Lung (tissue), 12 donors: Measurements from ENCODE around the gene CCNL2. TPM values are rescaled to one million over a fixed set of nuclear protein-coding genes. Genes with fewer than 3 reads are reported as not detected.

Experiments
- ATAC-seq: fragments of 200-7000 bp; cut with Tn5 transposase; one replicate; pipeline ENCODE4 v1.9.1; 2020; ENCODE audit warnings: moderate number of reproducible peaks; ENCODE audit not compliant: insufficient read depth, low FRiP score
- DNase-seq, 3 donors: peaks; one replicate each; pipeline ENCODE4 v3.0.0-alpha.2; 2013 to 2017
- H3K27ac ChIP-seq, 2 donors: one replicate each; pipeline ENCODE4 v1.5.1; 2013; ENCODE audit warnings: mild to moderate bottlenecking in 2 of 2, moderate library complexity in 2 of 2, control low read depth in 1 of 2, inconsistent platforms in 1 of 2, low read depth in 1 of 2, low read length in 1 of 2
- H3K27me3 ChIP-seq, 3 donors: one replicate each; pipeline ENCODE4 v1.5.1; 2013; ENCODE audit warnings: low read length in 2 of 3; ENCODE audit not compliant: control insufficient read depth in 3 of 3, insufficient read depth in 3 of 3
- H3K36me3 ChIP-seq, 4 donors: one replicate each; pipeline ENCODE4 v1.5.1; 2013; ENCODE audit warnings: low read length in 4 of 4, mild to moderate bottlenecking in 1 of 4, moderate library complexity in 1 of 4; ENCODE audit not compliant: control insufficient read depth in 4 of 4, insufficient read depth in 4 of 4
- H3K4me1 ChIP-seq, 5 donors: one replicate each; pipeline ENCODE4 v1.5.1; 2013; ENCODE audit warnings: low read length in 5 of 5, mild to moderate bottlenecking in 2 of 5, moderate library complexity in 1 of 5; ENCODE audit not compliant: control insufficient read depth in 5 of 5, insufficient read depth in 5 of 5
- H3K4me3 ChIP-seq: one replicate; pipeline ENCODE4 v1.5.1; 2013; ENCODE audit warnings: mild to moderate bottlenecking, control low read depth, moderate library complexity
- H3K9ac ChIP-seq, 2 donors: one replicate each; pipeline ENCODE4 v1.5.1; 2013; ENCODE audit warnings: low read length in 2 of 2, control low read depth in 1 of 2; ENCODE audit not compliant: insufficient read depth in 1 of 2
- H3K9me3 ChIP-seq, 4 donors: one replicate each; pipeline ENCODE4 v1.5.1; 2013; ENCODE audit warnings: low read length in 3 of 4, mild to moderate bottlenecking in 1 of 4, moderate library complexity in 1 of 4; ENCODE audit not compliant: control insufficient read depth in 4 of 4, insufficient read depth in 3 of 4
- CTCF ChIP-seq: IDR thresholded peaks from 2 replicates; pipeline ENCODE4 v1.5.1; 2012; ENCODE audit warnings: mild to moderate bottlenecking; ENCODE audit errors: control extremely low read depth, extremely low read depth
- WGBS, 2 donors: extraction: QIAGEN DNeasy Blood & Tissue Kit; methylation state at CpG; one replicate each; pipeline ENCODE4 v1.1.7; 2013; 5-methylcytosine and 5-hydroxymethylcytosine counted together
- polyA plus RNA-seq, 2 donors: library from polyadenylated mRNA; stranded (reverse); fragments of 200-250 nt; gene quantifications; one replicate each; pipeline ENCODE4 v1.2.1, GENCODE V29; 2013
- total RNA-seq, 2 donors: library from RNA; depleted of rRNA in 1 of 2; stranded (reverse); fragments of >200 nt in 1 of 2; gene quantifications; one replicate each; pipeline ENCODE4 v1.2.1, GENCODE V29; 2014 to 2021
- donor health status: control.
- donor health status: control.
- donor health status: Bipolar disorder and iron deficiency.
- donor health status: healthy.
- donor health status: DM: yes; HTN: yes; CAD: no.

CCNL2 gene
- total and polyA plus RNA-seq, 4 donors = 97.9 to 385 (median 193) TPM

DNA sequence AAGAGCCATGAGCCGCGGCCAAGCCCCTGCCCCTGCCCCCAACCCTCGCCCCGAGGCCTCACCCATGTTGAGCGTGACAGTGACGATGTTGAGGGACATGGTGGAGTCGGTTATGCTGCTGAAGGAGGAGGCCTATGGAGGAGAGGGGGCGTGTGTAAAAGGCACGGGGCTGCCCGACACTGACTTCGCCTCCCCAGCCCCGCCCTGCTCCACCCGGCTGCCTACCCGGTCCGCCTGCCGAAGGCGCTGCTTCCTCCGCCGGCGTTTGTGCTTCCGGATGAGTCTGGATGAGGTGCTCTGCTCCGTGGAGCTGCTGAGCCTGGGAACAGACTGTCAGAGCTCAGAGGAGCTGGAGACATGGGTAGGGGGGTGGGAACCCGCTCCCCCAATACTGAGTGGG lies 59.0 kb downstream of the CCNL2 start:
- Histone ChIP-seq H3K4me1 (peaks cover 0 to 6% (median 0%) of the 10 kb centered on the region in 5 donors), H3K9ac (no peak overlapping the region), H3K4me3 (no peak overlapping the region), H3K36me3 (peaks cover 4 to 58% (median 11%) of the 10 kb centered on the region in 4 donors), H3K9me3 (no peaks in the 10 kb centered on the region), H3K27me3 (no peaks in the 10 kb centered on the region), H3K27ac (no peak overlapping the region)
- DNase-seq (no peak), ATAC-seq (no peak)
- TF ChIP-seq CTCF = no peak
- 94 to 96% methylated on average over 23 of the region's 23 CpGs for WGBS, 2 donors

DNA sequence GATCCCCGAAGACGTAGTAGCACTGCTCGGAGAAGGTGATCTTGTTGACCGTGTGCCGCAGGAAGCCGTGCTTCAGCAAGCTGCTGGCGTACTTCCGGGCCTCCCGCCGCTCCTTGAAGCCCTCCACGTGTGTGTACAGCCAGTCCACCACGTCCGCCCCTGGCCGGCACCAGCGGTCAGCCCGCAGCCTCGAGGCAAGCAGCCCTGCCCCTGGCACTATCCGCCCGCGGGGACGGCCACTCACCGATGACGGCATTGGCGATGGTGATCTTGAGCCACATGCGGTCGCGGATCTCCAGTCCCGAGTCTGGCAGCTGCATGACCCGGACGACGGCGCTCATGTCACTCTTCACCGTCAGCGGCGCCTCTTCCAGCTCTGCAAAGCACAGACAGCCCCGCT lies 60.9 kb downstream of the CCNL2 start:
- 96 to 98% methylated on average over 36 of the region's 36 CpGs for WGBS, 2 donors
- Histone ChIP-seq H3K27me3 (no peaks in the 10 kb centered on the region), H3K4me3 (no peak overlapping the region), H3K9me3 (peaks cover 0 to 5% (median 0%) of the 10 kb centered on the region in 4 donors), H3K36me3 (peaks cover 4 to 60% (median 11%) of the 10 kb centered on the region in 4 donors), H3K4me1 (no peaks in the 10 kb centered on the region), H3K9ac (no peak overlapping the region), H3K27ac (no peak overlapping the region)
- ATAC-seq (no peak), DNase-seq (no peak)
- TF ChIP-seq CTCF = no peak

- Histone ChIP-seq H3K9me3 (peaks cover 0 to 5% (median 0%) of the 10 kb centered on the region in 4 donors), H3K27ac (no peak overlapping the region), H3K4me1 (no peaks in the 10 kb centered on the region), H3K4me3 (no peak overlapping the region), H3K36me3 (peaks cover 4 to 60% (median 11%) of the 10 kb centered on the region in 4 donors), H3K9ac (no peak overlapping the region), H3K27me3 (no peaks in the 10 kb centered on the region)
- TF ChIP-seq CTCF = no peak
- WGBS, 2 donors = 86 to 91% methylated on average over 18 of the region's 18 CpGs
- DNase-seq = no peak
- ATAC-seq = no peak
Measured at GRCh38 chr1:1337793-1338147, 61.4 kb downstream of the CCNL2 start.
